GM18507 (cell line): ENCODE results near the gene PPFIA3.
A peak's percentile ranks its signal among the peaks of the same experiment; 100 is the strongest.
"Not testable (repeated sequence)": the region's sequence is repeated elsewhere in the genome, so short reads cannot be mapped to it uniquely, and the experiment has no call there.

Source experiments
- DNase-seq: peaks from one replicate; pipeline ENCODE4 v3.0.0; 2011; ENCODE audit warnings: low read depth; ENCODE audit not compliant: insufficient read length; ENCODE audit errors: extremely low spot score
- FAIRE-seq: peaks from 2 replicates; lab custom pipeline; 2011; peaks lifted over from hg19 to GRCh38; lab: Jason Lieb, UNC

PPFIA3 gene

GRCh38 chr19:49119411-49120324 lies at the start of gene PPFIA3:
Gene PPFIA3 (plus strand): TSS chr19:49119544. CDS start chr19:49127874, 8,330 bp downstream.
- no peak for DNase-seq
- FAIRE-seq, result no peak

GRCh38 chr19:49070416-49070815 lies 48.9 kb upstream of the PPFIA3 start:
- FAIRE-seq (no peak), DNase-seq (no peak)

DNA sequence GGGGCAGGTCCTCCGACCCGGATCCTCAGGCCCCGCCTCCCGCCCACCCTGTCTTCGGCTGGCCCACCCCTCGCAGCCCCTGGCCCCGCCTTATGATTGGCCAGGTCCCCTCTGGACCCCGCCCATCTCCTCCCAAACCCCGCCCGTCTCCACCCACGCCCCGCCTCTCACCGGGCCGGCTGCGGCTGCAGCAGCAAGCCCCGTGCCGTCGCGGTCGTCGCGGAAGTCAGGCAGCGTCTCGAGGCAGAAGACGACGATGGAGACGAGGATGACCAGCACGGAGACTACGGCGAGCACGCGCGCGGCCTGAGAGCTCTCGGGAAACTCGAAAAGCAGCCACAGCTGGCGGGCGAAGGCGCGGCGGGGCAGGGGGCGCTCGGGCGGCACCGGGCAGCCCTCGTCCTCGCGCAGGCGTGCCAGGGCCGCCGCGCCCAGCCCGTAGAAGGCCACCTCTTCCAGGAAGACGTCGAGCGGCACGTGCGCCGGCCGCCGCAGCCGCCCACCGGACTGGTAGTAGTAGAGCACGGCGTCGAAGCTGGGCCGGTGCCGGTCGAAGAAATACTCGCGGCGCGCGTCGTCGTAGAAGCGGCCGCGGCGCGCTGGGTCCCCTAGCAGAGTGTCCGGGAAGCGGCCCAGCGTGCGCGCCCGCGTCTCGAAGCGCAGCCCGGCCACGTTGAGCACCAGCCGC lies 47.3 kb upstream of the PPFIA3 start:
- FAIRE-seq (no peak), DNase-seq (no peak)

DNA sequence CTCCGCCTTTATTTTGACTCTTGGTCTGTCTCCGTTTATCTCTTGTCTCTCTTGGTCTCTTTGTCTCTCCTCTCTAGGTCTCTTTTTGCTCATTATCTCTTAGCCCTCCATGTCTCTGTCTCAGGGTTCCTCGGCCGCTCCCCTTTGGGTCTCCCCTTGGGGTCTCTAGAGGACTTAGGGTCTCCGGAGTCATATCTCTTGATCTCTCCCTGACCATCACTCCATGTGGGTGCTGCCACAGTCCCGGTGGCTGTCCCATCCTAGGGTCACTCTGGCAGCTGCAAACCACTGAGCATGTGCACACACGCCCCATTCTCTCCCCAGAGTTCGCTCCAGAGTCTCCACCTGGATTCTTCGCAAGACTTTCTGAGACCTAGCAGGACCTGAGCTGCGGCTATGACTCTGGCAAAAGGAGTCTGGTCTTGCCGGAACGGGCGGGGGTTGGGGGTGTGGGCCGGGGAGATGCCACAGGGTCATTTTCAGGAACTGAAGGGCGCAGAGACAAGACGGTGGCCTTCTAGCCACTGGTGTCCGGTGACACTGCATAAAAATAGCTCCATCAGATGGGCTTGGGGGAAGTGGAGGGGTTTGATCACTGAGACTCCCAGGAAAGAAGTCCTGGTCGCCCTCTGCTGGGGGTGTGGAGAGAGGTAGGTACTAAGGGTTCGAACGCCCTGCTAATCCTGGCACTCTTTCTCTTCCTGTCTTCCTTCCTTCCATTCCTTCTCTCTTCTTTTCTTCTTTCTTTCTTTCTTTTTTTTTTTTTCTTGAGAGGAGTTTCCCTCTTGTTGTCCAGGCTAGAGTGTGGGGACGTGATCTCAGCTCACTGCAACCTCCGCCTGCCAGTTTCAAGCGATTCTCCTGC lies 45.6 kb upstream of the PPFIA3 start:
- DNase-seq (no peak), FAIRE-seq (peak; percentile 9)

GRCh38 chr19:49074869-49075268 lies 44.5 kb upstream of the PPFIA3 start:
- DNase-seq, FAIRE-seq: not testable (repeated sequence)

DNA sequence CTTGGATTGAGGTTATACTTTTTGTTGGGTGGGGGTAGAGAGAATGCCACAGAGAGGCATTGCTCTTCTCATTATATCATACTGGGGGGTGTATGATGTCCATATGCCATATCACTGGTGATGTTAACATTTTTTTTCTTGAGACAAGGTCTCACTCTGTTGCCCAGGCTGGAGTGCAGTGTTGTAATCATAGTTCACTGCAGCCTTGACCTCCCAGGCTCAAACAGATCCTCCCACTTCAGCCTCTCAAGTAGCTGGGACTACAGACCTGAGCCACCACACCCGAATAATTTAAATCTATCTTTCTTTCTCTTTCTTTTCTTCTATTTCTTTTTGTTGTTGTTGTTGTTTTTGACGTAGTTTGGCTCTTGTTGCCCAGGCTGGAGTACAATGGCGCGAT lies 39.0 kb upstream of the PPFIA3 start:
- FAIRE-seq (no peak), DNase-seq (no peak)

DNA sequence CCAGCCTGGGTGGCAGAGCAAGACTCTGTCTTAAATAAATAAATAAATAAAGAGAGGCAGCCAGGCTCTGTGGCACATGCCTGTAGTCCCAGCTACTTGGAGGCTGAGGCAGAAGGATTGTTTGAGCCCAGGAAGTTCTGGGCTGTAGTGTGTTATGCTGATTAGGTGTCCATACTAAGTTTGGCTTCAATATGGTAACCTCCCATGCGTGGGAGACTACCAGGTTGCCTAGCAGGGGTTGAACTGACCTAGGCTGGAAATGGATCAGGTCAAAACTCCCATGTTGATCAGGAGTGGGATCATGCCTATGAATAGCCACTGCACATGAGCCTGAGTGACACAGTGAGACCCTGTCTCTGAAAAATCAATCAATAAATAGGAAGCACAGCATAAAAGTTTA lies 38.1 kb upstream of the PPFIA3 start:
- DNase-seq (no peak), FAIRE-seq (no peak)

- DNase-seq (no peak), FAIRE-seq (no peak)
These were observed 34.9 kb upstream of the PPFIA3 start for GRCh38 chr19:49084206-49085019.

DNA sequence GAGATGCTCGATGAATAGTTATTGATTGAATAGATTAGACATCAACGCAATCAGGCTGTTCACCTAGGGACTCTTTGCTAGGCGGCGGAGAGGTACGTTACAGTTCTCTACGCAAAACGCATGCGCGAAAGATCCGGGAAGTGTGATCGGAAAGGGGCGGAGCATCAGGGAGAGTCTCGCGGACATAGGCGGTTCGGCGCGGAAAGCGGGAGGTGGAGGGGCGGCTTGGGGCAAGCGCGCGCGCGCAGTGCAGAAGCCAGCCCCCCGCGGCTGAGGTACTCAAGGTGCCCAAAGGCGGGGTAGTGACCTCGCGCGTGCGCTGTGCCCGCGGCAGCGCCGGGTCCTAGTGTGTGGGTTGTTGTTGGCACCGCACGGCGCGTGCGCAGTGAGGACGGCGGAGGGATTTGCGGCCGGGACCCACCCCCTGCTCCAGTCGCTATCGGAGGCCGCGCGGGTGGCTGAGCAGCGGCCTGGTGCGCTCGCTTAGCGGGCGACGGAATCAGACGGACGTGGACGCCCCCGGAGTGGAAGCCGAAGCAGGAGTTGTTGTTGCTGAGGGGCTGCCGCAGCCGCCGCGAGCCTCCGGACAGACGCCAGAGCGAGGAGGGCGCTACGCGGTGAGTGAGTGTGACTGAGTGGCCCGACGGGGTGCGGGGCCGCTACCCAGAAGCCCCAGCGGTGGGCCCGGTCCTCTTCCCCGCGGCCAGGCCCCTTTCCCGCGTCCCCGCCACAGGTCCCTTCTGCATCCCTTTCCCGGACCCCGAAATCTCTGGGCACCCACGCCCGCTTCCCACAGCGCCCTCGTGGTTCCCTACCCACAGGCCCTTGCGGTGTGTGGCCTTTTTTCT lies 34.1 kb upstream of the PPFIA3 start, which contains the start of gene SNRNP70:
TSS of gene SNRNP70 (plus strand) at position 432 of the 848 bp plus-strand sequence. CDS start 964 bp downstream, outside the sequence.
- FAIRE-seq (peak; percentile 97), DNase-seq (peak; percentile 99)

DNA sequence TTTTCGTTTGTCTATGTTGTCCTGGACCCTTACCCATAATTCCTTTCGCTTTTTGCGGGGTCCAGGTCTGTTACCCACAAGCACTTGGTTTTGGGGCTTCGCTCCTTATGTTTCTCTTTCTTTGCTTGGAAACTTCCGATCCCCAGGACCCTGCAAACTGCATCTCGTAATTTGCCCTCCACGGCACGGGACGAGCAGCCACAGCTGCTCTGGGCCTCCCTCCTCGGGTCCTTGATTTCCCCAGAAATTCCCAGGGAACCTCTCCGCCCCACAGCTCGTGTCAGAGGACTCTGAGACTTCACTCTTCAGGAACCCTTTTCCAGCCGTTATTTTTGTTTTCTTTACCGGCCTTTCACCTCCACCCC lies 33.5 kb upstream of the PPFIA3 start:
- FAIRE-seq, result no peak
- DNase-seq, result no peak

- DNase-seq (no peak), FAIRE-seq (no peak)
These were observed 33.0 kb upstream of the PPFIA3 start for GRCh38 chr19:49086296-49086695.

GRCh38 chr19:49091391-49092038 lies 27.8 kb upstream of the PPFIA3 start:
- FAIRE-seq, result no peak
- DNase-seq, result no peak

DNA sequence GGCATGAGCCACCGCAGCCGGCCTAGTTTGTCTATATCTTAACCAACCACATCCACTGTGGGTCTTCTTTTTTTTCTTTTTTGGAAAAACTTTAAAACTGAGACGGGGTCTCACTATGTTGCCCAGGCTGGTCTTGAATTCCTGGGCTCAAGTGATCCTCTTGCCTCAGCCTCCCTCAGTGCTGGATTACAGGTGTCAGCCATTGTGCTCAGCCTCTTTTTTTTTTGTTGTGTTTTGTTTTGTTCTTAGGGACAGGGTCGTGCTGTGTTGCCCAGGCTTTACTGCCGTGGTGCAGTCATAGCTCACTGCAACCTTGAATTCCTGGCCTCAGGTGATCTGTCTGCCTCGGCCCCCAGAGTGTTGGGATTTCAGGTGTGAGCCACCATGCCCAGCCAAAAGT lies 26.7 kb upstream of the PPFIA3 start:
- DNase-seq (no peak), FAIRE-seq (no peak)

DNA sequence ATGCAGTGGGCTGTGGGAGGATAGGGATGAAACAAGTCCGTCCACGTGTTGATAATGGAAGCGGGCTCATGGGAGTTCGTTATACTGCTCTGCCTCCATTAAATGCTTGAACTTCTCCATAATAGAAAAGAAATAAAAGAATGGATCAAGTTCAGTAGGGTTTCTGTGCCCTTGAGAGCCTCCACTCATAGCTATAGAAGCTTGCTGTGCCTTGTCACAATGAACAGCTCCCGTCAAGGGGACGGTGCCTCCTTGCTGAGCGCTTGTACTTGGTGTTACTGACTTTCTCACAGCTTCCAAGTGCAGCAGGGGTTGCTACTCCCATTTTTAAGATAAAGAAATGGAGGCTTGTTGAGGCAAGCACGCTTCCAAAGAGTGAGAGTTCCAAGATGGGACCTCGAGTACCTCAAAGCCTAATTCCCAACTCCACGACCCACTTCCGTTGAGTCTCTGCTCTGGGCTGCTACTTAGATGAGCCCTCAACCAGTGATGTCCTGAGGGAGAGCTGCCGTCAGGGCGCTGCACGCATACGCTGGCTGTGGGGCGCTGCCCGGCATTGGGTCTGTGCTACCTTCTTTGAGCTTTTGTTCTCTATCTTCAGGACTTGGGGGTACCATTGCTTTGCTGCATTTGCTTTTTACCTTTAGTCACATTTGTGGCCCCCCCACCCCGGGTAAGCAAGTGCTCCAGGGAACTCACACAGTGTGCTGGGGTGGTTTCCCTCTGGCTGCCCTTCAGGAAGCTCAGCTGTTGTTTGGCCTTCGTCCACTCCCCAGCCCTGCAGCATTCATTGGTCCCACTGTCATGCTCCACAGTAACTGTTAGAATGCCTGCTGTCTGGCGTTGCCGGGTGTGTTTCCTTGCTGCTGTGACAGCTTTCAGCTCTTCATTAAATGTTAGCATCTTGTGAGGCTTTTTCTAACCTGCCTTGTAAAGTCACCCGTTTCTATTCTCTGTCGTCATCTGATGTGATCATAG lies 24.6 kb upstream of the PPFIA3 start:
- no peak for FAIRE-seq
- no peak for DNase-seq

DNA sequence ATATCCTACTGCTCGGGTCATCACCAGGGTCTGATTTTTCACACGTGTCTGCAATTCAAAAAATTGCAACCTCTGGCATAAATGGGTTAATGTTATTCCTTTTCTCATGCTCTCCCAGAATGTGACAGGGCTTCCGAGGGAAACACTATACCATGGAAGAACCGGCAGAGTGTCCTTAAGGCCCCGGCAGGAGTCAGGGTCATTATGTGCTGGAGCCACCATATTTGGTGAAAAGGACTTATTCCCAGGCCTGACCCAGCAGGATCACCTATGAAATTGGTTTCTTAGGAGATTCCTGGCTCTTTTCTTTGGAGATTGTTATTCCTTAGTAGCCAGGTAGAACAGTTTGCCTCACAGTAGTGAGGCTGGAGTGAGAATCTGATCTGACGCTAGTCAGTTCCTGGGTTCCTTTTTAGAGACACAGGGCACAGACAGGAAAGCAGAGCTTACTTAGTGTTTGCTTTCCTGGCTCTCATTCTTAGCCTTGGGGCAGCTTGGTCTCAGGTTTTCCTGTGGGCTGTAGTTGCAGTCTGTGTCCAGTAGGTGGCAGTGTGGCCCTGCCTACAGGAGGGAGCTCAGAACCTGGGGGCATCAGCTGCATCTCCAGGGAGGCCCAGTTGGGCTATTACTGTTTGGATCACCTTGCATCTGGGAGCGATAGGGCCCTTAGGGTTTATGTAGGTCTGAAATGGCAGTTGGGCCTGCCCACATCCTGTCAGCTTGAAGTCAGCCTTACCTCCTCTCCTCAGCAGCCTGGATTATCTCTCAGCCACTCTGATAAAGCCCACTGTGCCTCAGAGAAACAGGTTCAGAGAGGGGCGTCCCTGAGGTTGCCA lies 21.7 kb upstream of the PPFIA3 start:
- peak; percentile 83 for FAIRE-seq
- peak; percentile 59 for DNase-seq

DNA sequence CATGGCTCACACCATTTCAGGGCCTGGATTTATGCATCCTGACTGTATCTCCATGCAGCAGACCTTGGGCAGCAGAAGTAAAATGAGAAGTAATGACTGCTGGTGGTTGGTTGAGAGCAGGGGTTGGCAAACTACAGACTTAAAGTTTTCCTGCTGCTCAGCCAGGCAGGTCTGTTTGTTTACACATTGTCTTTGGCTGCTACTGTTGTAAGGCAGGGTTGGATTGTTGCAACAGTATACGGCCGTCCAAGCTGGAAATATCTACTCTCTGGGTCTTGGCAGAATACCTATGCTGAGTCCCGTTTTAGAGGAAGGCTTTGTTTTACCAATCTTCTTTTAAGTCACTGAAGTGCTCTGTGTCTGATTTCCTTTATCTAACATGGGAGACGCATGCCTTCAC lies 20.5 kb upstream of the PPFIA3 start:
- no peak for FAIRE-seq
- no peak for DNase-seq
